Smooth muscle cell (in vitro differentiated cells): ENCODE results near the gene LSM10. TPM values are rescaled to one million over a fixed set of nuclear protein-coding genes. Genes with fewer than 3 reads are reported as not detected.
A peak's percentile ranks its signal among the peaks of the same experiment; 100 is the strongest.

Experiments
- DNase-seq: peaks from one replicate; lab custom pipeline; 2025; ENCODE audit not compliant: unreplicated experiment; lab: John Stamatoyannopoulos, UW
- H2AFZ ChIP-seq: fragments of 200-600 bp; sonication (generic); 2 replicates; pipeline ENCODE4 v1.6.0; 2016; ENCODE audit warnings: antibody characterized with exemption, low read depth, mild to moderate bottlenecking
- H3F3A ChIP-seq: fragments of 200-600 bp; sonication (generic); 2 replicates; pipeline ENCODE4 v1.6.0; 2017; ENCODE audit warnings: antibody characterized with exemption, low read depth
- H3K27ac ChIP-seq: fragments of 200-600 bp; sonication (generic); 2 replicates; pipeline ENCODE4 v1.5.1; 2016; ENCODE audit warnings: low read depth, mild to moderate bottlenecking
- H3K27me3 ChIP-seq: fragments of 200-600 bp; sonication (generic); 2 replicates; pipeline ENCODE4 v1.6.1; 2016; ENCODE audit warnings: low read depth, mild to moderate bottlenecking
- H3K36me3 ChIP-seq: fragments of 200-600 bp; sonication (generic); 2 replicates; pipeline ENCODE4 v1.5.1; 2016; ENCODE audit warnings: low read depth
- H3K4me1 ChIP-seq: fragments of 200-600 bp; sonication (generic); 2 replicates; pipeline ENCODE4 v1.5.1; 2016; ENCODE audit warnings: low read depth
- H3K4me2 ChIP-seq: fragments of 200-600 bp; sonication (generic); 2 replicates; pipeline ENCODE4 v1.6.0; 2016; ENCODE audit warnings: mild to moderate bottlenecking
- H3K4me3 ChIP-seq: fragments of 200-600 bp; sonication (generic); 2 replicates; pipeline ENCODE4 v1.5.1; 2016; ENCODE audit warnings: mild to moderate bottlenecking
- H3K79me2 ChIP-seq: fragments of 200-600 bp; sonication (generic); 2 replicates; pipeline ENCODE4 v1.6.0; 2016; ENCODE audit warnings: low read depth, mild to moderate bottlenecking
- H3K9ac ChIP-seq: fragments of 200-600 bp; sonication (generic); 2 replicates; pipeline ENCODE4 v1.6.0; 2016; ENCODE audit warnings: low read depth
- H3K9me3 ChIP-seq: fragments of 200-600 bp; sonication (generic); replicated peaks from 2 replicates; pipeline ENCODE4 v1.5.1; 2016; ENCODE audit warnings: low read depth
- H4K20me1 ChIP-seq: fragments of 200-600 bp; sonication (generic); 2 replicates; pipeline ENCODE4 v1.6.0; 2016; ENCODE audit warnings: low read depth
- WGBS: methylation state at CpG from one replicate; pipeline ENCODE4 v1.1.7; 2016; ENCODE audit warnings: low lambda C conversion rate; 5-methylcytosine and 5-hydroxymethylcytosine counted together
- polyA plus RNA-seq: library from polyadenylated mRNA; unstranded; fragments of >200 nt; fragmentation: Nextera tagmentation; extraction: Ambion mirVana; gene quantifications from 2 replicates; pipeline ENCODE4 v1.2.1, GENCODE V29; 2016
- total RNA-seq: library from RNA; depleted of rRNA; stranded (reverse); fragments of >200 nt; gene quantifications from 2 replicates; pipeline ENCODE4 v1.2.3, GENCODE V29; 2014
- TF ChIP-seq, protein P1 (sequence below): fragments of 200-600 bp; sonication (generic); IDR thresholded peaks from 2 replicates; pipeline ENCODE4 v1.5.1; 2017; ENCODE audit warnings: borderline replicate concordance, mild to moderate bottlenecking, antibody characterized with exemption; ENCODE audit not compliant: insufficient read depth, poor library complexity, severe bottlenecking

LSM10 gene
- total and polyA plus RNA-seq, 2 experiments from 2014 or later, result 12.2 to 72.9 TPM

DNA sequence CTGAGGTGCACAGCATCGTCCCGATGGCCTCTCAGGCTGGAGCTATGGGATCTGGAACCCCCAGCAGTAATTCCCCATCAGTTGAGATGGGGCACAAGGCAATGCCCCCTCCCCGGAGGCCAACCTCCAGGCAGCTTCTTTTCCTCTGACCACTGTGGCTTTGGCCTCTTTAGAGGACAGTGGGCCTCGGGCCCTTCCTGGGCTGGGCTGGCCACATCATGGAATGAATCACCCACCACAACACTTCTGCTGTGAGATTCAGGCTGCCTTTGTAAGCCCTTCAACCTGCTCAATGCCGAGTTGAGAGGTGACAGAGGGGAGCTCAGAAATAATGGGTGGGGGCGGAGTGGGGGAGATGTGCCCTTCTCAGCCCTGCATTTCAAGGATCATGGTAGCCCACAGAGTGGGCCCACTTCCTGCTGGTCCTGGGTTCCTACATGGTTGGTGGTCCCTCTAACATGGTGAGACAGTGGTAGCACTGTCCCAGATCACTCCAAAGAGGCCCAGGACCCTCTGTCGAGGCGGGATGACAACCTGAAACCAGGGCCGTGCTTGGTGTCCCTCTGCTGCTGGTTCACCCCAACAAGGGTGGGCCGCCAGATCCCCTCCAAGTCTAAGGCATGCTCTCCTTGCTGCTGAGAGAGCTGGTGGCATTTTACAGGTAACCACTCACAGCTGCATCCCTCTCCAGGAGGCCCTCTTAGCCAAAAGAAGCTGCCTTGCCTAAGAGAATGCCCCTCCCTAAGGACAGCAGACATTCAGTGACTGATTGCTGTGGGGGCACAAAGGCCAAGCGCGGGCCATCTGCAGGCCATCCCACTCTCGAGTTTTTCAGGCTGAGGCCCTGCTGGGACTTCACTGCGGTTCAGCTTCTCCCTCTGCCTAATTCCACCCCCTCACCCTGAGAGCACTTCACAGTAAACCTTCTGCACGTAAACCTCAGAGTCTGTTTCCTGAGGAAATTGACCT lies 44.5 kb downstream of the LSM10 start:
- H3K4me2 ChIP-seq, result peak overlapping the region; percentile 83
- H3K4me3 ChIP-seq, result no peak overlapping the region

DNA sequence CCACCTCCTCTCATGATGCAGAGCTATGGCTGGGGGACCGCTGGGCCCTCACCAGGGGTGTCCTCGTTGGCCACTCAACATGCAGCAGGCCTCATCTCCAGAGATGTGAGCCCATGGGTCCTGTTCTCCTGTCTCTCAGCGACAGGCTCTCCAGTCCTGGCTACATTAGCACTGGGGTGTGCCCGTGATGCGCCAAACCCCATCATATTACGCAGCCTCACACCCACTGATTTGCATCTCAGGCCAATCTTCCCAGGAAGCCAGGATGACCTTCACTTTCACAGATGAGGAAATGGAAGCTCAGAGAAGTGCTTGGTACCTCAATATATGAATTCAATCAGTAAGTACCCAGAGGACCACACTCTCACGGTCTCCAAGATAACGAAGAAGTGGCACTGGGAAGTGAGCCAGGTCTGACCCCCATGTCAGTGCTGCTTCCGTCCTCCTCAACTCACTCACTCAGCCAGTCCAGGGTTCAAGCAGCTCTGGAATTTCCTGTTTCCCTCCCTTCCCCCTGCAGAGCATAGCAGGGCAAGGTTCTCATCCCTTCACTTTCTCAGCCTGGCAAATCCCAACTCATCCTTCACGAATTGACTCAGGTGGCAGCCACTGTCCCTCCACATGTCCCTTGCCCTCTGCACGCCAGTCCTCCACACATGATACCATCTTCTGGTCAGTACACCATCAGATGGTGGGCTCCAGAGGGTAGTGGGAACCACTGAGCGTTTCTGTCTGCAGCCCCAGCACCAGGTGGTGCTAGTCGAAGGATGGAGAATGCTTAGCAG lies 45.4 kb downstream of the LSM10 start:
- Histone ChIP-seq H4K20me1 (no peaks in the 10 kb centered on the region), H3F3A (peaks cover 19% of the 10 kb centered on the region), H2AFZ (no peak overlapping the region), H3K4me2 (peak overlapping the region; percentile 83), H3K36me3 (peaks cover 2% of the 10 kb centered on the region), H3K27me3 (no peaks in the 10 kb centered on the region), H3K9me3 (no peaks in the 10 kb centered on the region), H3K4me3 (no peak overlapping the region), H3K4me1 (peaks cover 30% of the 10 kb centered on the region), H3K27ac (peak overlapping the region; percentile 100), H3K9ac (peak overlapping the region; percentile 96), H3K79me2 (peaks cover 12% of the 10 kb centered on the region)
- DNase-seq, result no peak
- WGBS, result 78% methylated on average over 13 of the region's 13 CpGs
- TF ChIP-seq, protein P1, sequence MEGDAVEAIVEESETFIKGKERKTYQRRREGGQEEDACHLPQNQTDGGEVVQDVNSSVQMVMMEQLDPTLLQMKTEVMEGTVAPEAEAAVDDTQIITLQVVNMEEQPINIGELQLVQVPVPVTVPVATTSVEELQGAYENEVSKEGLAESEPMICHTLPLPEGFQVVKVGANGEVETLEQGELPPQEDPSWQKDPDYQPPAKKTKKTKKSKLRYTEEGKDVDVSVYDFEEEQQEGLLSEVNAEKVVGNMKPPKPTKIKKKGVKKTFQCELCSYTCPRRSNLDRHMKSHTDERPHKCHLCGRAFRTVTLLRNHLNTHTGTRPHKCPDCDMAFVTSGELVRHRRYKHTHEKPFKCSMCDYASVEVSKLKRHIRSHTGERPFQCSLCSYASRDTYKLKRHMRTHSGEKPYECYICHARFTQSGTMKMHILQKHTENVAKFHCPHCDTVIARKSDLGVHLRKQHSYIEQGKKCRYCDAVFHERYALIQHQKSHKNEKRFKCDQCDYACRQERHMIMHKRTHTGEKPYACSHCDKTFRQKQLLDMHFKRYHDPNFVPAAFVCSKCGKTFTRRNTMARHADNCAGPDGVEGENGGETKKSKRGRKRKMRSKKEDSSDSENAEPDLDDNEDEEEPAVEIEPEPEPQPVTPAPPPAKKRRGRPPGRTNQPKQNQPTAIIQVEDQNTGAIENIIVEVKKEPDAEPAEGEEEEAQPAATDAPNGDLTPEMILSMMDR, result no peak

More for the DNA sequence above, 44.5 kb downstream of the LSM10 start:
- Histone ChIP-seq H4K20me1 (no peaks in the 10 kb centered on the region), H3K27ac (peak overlapping the region; percentile 100), H3K79me2 (peaks cover 20% of the 10 kb centered on the region), H3K9me3 (no peaks in the 10 kb centered on the region), H3K4me1 (peaks cover 30% of the 10 kb centered on the region), H2AFZ (no peak overlapping the region), H3F3A (peaks cover 19% of the 10 kb centered on the region), H3K27me3 (no peaks in the 10 kb centered on the region), H3K36me3 (peaks cover 4% of the 10 kb centered on the region), H3K9ac (no peak overlapping the region)
- 68% methylated on average over 13 of the region's 15 CpGs for WGBS
- TF ChIP-seq, protein P1, result no peak
- no peak for DNase-seq

DNA sequence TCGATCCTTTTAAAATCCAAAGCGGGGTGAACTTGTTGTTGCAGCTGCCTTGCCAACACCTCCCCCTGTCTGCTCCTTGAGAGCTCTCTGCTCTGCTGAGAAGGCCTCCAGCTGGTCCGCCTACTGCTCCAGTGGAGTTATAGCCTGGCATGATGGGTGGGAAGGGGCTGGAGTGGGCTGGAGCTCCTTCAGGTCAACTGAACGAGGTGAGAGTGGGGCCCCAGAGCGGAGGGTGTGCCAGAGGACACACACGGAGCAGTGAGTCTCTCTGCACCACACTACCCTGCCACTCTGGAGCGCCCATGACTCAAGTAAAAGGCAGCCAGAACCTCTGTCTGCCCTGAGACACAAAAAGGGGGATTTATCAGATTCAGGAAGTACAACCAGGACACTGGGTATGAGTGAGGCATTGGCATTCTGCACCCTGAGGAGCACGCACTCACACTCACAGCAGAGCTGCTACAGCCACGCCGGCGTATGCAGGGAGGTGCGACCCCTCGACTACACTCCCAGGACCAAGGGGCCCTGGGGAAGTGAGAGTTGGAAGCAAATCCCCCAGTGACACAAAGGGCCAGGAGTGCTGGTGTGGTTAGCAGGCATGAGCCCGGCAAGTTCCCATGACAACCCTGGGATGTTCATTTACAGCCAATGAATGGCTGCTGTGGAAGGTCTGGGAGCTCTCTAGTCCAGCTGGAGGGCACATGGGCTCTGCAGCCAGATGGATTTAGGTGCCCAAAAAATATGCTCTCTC lies 46.3 kb downstream of the LSM10 start:
- Histone ChIP-seq H3K27me3 (no peaks in the 10 kb centered on the region), H3K4me2 (peak overlapping the region; percentile 83), H3F3A (peaks cover 19% of the 10 kb centered on the region), H3K27ac (peak overlapping the region; percentile 100), H2AFZ (no peak overlapping the region), H4K20me1 (no peaks in the 10 kb centered on the region), H3K36me3 (no peaks in the 10 kb centered on the region), H3K9ac (peak overlapping the region; percentile 96), H3K4me3 (no peak overlapping the region), H3K79me2 (peaks cover 3% of the 10 kb centered on the region), H3K4me1 (peaks cover 30% of the 10 kb centered on the region), H3K9me3 (no peaks in the 10 kb centered on the region)
- peak; percentile 65 for DNase-seq
- TF ChIP-seq, protein P1, result no peak
- 32% methylated on average over 13 of the region's 14 CpGs for WGBS
